ENCODE measurements around the gene PGAP1.

The PGAP1 gene

DNA sequence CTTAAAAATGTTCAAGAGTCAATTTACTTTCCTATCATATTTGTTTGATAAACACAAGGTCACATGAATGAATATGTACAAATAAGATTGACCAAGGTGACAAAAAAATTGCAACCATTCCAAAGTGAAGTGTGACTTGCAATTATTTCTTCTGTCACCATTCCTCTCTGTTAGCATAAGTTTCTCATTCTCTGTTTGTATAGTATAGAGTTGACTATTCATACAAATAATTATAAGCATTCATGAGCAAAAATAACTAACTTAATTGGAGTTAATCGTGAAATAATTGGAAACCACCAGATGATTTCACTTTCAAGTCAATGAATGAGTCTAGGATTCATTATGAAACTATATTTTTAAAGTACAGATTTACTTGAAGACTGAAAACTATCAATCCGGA lies 42.1 kb downstream of the PGAP1 start:
- DNase-seq (ENCODE audit: low read depth): no peak

DNA sequence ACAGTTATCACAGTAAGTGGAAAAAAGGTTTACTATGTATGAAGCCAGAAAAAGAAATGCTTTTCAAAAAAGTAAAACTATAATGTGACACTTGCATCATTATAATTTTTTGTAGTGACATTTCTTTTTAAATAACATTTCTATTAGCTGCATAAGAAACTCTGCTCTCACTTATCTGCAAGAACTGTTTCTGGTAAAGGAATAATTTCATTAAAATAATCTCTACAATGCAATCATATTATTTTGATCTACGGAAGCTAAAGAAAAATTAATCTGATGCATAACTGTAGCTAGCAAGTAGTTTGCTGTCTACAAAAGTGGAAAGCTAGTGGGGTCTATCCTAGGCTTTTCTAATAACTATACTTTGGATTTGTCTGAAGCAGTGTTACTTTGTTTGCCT lies 50.1 kb downstream of the PGAP1 start:
- DNase-seq (ENCODE audit: low read depth): no peak

DNA sequence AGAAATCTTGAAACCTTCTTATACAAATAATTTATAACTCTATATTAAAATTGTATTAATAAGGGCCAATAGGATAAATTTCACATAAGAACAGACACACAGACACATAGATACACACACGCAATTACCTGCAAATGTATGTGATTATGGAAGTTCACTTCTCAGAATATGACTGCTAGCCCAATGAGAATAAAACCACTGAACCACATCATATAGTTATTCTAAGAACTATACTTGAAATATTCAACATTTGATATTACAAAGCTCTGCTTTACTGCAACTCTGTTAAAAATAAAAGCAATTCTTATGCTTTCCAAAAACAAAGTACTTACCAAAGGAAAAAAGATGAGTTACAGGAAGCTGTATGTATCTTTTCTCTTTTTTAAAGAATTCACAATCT lies 51.1 kb downstream of the PGAP1 start:
- DNase-seq (ENCODE audit: low read depth): no peak

DNA sequence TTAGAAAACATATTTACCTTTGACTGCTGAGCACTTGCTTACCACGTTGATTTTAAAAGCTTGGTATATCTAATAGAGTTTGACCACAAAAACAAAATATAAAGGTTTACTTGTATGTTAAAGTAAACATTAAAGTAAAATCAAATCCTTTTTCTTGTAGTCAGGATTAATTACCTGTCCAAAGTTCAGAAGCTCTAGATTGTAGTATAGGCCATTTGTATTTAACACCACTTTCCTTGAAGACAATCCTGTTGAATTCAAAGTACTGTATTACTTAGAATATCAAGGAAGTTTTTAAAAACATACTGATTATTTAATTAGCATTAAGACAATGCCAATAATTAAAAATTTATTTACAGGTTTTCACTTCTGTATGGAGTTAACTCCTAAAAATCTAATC lies 53.0 kb downstream of the PGAP1 start:
- no peak for DNase-seq (ENCODE audit: low read depth)

DNA sequence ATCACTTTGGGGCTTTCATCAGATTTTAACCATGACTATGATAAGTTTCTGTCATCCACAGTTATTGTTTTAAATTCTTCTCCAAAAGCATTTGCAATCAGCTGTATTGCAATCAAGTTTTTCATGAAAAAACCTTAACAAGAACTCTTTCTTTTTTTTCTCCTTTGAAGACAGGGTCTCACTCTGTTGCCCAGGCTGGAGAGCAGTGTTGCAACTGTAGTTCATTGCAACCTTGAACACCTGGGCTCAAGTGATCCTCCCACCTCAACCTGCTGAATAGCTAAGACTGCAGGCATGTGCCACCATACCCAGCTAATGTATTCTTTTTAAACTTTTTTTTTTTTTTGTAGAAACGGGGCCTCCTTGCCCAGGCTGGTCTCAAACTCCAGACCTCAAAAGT lies 71.9 kb downstream of the PGAP1 start:
- DNase-seq (ENCODE audit: low read depth): no peak

DNA sequence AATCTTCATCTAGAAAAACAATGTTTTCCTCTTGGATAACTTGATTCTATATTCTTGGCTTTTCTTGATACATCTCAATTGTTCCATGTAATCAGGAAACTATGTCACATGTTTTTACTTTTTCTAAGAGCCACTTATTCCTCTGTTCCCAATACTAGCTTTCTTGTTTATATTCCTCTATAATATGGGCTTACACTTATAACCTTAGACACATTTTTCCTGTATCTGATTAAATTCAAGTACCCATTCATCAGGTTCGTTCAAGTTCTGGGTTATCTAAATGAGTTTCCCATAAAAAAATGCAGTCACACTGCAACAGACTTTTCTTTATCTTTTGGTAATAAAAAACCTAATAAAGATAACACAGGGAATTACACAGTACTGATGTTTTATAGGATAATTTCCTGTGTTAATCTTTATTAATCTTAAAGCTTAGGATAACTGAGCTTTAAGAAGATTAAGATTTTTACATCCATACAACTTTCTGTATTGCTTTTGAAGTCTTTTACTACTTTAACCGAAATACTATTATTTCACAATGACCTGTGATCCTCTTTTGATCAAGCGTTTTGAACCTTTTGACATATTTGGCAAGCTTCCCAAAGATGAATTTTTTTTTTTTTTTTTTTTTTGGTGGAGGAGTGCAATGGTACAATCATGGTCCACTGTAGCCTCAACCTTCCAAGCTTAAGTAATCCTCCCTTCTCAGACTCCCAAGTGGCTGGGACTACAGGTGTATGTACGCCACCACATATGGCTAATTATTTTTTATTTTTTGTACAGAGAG lies 73.0 kb downstream of the PGAP1 start:
- DNase-seq (ENCODE audit: low read depth): no peak

DNA sequence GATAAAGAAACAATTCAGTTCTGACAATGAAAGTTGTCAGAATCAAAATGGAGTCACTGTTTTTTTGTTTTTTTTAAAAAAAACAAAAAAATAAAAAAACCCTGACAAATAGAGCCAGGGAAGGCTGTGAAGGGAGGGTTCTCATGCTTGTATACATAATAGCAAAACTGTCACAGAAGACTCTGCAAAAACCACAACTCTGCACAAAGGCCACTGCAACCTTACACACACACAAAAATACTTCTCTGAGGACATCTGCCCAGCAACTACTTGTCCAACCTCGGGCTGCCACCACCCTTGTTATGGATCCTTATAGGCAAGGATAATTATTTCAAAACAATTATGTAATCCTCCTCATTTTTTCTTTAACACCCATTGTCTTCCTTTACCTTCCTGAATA lies 75.4 kb downstream of the PGAP1 start:
- DNase-seq (ENCODE audit: low read depth): no peak

DNA sequence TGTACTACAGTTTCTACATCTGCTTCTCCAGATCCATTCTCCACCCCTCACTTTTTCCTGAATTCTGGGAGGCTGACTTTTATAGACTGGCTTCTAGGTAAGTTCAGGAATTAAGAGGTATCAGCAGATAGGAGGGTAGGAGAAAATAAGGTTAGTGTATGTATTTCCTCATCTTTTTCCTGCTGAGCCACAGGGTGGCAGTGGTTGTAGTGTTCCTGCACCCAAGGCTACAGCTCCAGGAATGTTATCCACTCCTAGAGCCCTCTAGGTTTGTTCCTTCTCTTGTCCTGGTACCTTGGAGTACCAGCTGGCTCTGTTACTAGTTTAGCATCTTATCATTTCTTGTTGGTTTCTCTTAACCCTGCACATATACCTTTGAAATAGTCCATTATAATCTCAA lies 76.6 kb downstream of the PGAP1 start:
- DNase-seq (ENCODE audit: low read depth): no peak

DNA sequence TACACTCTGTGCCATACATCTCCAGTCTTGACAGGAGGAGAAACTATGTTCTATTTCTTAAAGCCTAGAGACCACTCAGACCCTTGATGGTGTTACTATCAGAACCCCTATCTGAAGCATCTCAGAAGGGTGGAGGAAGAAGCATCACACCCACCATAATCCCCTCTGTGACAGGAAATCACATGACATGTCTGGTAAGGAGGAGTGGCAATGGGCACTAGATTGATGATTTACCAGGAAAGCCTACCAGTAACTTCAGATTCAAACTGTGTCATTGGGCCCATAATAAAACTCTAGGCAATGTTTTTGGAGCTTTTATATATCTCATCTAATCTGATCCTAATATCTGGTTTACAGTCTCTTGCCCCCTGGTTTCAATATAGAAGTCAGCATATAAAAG lies 80.2 kb downstream of the PGAP1 start:
- DNase-seq (ENCODE audit: low read depth): no peak

DNA sequence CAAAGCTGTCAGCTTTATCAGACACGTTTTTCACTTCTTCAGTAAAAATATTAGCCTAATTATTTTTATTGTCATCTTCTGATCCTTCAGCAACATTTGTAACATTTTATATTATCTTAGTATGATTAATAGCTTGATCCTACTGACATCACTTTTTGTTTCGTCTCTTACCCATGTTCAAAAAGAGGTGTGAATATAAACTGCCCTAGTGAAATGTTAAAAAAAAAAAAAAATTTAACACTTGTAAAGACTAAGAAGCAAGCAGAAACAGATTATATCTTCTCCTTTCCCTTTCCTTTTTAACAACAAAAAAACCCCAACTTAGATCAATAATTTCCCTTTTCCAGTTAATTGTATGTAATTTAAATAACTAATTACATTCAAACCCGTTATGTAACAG lies 81.1 kb downstream of the PGAP1 start:
- DNase-seq (ENCODE audit: low read depth): no peak

DNA sequence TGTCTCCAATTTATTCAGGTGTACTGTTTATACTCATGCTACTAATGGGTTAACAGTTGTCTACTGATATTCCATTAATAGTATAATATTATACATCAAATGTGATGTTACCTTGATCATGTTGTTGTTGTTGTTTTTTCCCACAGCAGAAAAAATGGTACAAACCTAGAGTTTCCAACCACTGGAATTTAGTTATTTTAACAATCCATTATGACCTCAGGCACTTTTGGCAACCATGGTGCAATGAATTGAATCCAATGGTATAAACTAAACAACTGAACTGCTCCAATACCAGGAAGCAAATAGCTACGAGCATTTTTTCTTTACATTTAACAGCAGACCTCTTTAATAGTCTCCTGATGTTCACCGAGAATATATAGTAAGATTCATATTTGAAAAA lies 86.3 kb downstream of the PGAP1 start:
- no peak for DNase-seq (ENCODE audit: low read depth)

DNA sequence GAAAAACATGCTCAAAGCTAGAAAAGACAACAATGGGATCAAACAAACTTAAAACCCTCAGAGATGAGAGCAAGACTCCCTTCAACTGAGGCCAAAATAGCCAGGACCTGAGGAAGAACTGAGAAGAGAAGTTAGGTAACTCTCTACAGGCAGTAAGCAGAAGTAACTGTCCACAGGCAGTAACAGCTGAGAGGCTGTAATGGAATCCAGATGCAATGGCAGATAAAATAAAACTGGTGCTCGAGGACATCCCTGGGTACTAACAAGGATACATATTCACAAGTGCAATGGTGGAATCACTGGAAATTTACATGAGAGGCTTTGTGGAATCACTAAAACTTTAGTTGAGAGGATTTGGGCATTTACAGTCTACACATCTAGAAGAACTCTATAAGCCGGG lies 86.9 kb downstream of the PGAP1 start:
- no peak for DNase-seq (ENCODE audit: low read depth)

DNA sequence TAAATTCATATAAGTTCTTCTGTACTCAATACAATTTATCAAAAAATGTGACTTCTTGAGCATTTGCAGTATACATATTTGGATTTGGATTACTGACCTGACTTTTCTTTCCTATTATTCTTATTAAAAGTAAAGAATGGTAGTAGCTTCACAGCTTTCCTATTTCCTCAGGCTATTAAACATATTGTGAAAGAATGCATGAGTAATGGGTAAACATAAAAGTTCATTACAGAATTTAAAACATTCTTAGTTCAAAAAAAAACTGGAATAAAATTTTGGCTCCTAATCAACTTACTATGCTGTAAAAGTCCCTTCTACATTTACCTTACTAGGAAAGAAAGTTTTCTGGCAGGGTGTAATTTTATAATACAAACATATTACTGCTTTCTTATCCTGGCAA lies 90.1 kb downstream of the PGAP1 start:
- no peak for DNase-seq (ENCODE audit: low read depth)

DNA sequence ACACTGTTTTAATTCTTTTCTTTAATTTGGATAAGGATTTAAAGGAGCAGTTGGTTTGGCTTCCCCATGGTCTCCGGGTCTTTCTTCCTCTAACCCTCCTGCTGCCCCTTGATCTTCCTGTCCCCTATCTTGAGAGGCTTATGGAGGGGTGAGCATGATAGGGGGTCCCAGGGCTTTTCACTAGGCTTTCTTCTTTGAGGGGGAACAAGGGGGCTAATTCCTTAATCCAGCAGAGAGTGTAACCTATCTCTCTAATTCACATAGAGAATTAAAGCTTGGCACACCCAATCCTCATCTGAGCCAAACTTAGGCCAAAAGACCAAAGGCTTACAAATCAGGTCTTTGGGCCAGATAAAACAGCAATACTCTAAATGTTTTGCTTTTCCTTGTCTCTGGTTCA lies 95.8 kb downstream of the PGAP1 start:
- no peak for DNase-seq (ENCODE audit: low read depth)

DNA sequence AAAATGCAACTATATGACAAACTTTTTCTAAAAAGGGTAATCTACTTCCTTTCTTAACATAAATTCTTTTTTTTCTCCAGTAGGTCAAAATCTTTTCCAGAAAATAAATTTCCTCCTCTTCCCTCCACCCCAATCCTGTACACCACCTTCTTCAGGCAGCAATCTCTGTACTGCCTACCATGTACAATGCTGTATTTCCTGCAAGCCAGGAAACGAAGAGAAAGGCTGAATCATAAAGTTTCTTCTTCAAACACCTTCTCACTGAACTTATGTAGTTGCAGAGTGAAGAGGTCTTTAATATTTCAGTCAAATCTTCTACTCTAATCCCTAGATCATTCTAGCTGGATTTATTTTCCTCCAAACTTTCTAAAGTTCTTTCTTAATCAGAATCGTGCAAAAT lies 99.2 kb downstream of the PGAP1 start:
- DNase-seq (ENCODE audit: low read depth): no peak

DNA sequence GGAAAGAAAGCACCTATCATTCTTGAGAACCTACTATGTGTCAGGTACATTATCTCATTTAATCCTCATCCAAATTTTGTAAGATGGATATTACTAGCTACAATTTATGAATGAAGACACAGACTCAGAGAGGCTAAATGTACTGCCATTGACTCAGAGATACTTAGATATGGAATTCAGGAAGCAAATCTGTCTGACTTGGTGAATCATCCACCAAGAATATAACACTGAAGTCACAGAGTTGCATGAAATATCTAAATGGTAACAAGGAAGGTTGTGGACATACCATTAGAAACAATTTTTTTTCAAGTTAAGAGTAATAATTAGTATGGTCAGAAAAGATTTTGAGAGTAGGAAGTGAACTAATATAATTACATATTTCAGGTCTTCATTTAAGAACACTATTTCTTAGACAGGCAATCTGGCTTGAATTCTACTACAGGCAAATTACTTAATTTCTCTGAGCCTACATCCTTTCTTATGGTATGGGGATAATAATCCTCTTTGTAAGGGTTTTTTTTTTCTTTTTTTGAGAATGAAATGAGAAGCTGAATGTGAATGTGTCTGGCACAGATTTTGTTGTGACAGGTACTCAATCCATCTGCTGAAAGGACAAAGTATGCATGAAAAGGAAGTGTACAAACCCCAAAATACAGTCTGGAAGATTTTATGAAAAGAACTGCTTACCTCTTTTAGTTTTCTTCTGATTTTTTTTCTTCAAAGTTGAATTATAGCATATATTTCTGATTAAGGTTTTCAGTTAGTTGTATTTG lies 102.6 kb downstream of the PGAP1 start:
- DNase-seq (ENCODE audit: low read depth): no peak

DNA sequence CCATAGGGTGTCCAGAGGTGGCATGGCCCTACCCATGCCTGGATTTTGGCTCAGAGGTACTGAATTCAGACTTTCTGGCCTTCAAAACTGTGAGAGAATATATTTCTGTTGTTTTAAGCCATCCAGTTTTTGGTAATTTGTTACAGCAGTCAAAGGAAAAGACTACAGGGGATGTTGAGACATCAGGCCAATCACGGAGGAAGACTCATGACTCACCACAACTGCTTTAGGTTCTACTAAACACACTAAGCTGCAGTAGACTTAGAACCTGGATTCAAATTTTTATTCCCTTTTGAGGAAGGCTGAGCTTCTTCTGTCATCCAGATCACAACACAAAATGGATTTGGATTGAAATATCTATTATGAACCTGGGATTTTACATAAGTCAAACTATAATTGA lies 105.3 kb downstream of the PGAP1 start:
- DNase-seq (ENCODE audit: low read depth): no peak

DNA sequence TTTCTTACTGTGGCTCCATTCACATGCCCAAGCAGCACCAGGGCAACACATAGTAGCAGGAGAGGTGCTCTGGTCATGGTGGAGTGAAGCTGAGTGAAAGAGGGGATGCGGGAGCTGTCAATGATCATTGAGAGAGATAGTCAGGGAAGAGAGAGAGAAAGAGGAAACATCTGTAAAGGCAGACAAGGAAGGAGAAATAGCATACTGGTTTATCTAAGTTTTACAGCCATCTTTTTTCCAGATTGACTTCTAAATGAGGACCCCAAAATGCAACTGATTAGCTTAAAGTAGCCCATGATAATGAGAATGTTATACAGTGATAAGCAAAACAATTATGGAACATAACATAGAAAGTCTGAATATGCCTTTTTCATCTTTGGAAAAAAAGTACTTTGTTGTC lies 117.2 kb downstream of the PGAP1 start, which contains the start of gene C2orf66:
C2orf66 (minus strand) TSS at position 96 of the 400 bp plus-strand sequence; CDS start at position 77, 19 bp downstream.
- no peak for DNase-seq (ENCODE audit: low read depth)

DNA sequence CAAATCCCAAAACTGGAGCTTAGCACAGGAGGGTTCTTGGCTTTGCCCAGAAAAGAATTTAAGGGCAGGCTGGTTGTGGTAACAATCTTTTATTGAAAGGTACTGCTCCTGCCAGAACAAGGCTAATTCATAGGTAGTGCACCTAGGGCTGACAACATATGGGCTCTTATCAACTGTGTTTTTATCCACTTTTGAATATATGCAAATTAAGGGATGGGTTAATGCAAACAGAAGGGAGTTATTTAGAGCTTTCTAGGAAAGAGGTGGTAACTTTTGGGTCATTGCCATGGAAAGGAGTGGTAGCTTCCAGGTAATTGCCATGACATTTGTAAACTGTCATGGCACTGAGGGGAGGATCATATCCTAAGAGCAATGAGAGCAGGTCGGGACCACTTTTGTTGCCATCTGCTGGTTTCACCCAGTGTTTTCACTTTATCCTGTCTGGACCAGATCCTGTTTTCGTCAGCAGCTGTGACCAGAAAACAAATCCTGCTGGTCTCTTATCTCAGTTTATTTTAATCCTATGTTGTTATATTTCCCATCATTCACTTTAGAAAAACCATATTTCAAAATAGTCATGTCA lies 118.3 kb downstream of the PGAP1 start:
- no peak for DNase-seq (ENCODE audit: low read depth)

DNA sequence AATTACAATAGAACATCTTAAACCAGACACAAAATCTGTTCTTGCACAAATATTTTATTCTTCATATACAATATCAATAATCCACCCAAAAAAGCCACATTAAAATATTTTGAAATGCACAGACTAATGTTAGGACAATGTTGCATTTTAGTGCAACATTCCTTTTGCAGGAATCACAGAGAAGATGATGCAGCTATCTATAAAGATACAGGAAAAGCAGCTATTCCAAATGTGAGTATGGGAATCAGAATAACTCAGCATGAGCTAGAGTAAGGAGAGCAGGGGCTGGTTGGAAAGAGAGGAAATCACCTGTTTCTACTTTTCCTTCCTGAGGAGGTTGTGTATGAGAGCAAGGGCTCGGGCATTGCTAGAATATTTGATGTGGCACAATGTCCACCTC lies 122.1 kb downstream of the PGAP1 start:
- DNase-seq (ENCODE audit: low read depth): no peak

DNA sequence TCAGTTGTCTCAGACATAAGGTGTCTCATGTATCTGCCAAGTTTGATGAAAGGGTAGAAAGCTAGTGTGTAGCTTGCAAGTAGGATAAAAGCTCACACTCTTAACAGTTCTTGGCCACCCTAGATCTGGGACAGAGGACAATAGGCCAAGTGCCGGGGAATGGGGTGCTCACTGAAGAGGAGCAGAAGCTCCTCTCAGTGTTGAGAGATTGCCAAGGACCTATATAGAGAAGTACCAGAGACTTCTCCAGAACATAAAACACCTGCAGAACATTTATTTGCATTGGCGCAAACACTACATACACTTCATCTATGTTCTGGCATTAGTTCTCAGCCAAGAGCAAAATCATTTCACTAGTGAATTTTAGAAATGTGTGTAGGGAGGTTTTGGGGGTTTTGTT lies 124.1 kb downstream of the PGAP1 start:
- DNase-seq (ENCODE audit: low read depth): no peak

DNA sequence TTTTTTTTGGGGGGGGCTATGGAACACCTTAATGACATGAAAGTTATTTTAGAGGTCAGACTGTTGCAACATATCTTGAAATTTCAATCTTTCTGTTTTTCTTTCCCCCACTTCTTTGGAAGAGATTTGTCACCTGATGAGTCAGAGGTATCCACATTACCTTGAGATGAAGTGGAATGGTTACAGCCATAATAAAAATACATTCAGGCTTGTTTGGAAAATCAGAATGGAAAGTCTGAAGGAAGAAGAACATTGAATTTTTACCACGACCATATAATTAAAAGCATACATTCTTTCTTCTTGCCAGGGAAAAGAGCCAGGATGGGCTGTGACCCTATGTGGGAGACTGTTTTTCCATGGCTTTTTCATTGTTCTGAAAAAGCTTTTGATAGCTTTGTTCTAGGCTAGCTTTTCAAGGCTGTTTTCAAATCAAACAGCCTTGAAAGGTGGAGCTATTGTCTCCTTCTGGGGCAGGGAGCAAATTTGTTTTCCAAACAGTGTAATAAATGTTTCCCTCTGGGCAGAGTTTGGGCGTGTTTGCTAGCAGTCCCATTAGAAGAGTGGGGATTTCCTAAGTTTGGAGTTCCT lies 124.7 kb downstream of the PGAP1 start:
- no peak for DNase-seq (ENCODE audit: low read depth)

DNA sequence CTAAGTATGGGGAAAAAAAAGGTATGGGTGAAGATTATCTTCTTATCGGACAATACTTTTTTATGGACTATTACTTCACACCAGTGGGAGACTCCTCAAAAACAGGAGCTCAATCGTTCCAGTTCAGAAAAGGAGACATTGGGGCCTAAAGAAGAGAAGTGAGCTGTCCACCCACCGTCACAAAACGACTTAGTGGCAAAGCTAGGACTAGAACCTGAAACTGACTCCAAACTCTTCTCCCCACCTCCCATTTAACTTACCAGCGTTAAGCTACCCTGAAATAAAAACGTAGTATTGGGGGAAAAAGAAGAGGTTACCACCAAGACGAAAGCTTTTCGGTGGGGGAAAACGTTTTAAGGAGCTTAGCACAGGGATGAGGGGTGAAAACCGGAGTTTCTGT lies 127.5 kb downstream of the PGAP1 start:
- no peak for DNase-seq (ENCODE audit: low read depth)
